ENCODE data around the gene CTNNA3.

Gene CTNNA3

DNA sequence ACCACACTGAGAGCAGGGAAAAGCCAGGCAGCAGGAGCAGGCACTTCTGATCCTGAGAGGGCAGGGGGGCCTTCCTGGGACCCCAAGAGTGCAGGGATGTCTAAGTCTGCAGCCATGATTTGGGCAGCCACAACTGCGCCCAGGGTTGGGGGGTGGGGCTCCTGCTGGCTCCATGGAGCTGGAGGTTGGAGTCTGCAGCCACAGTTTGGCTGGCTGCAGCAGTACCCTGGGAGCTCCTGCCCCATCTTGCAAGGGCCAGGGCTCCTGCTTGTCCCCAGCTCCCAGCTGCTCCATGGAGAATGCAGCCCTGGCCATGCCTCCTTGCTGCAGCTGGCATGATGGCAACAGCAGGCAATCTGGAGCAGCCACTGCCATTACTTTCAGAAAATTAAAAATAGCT is 1449.8 kb downstream of the CTNNA3 start:
- no peak for DNase-seq

DNA sequence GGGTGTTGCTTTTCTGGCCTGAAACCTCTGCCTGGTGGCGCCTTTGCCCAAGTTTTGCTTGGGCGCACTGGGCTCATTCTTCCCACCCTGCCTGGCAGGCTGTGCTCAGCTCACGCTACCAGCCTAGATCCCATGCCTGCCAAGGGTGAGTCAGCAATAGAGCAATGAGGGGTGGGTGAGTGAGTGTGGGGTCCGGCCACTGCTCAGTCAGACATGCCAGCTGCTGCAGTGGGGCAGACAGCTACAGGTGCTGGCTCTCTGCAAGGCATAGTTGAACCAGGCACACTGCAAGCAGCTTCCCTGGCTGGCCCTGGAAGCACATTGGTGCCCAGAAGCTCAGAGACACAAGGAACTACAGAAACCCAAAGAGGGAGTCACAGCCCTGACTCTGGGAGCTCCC is 1451.0 kb downstream of the CTNNA3 start:
- no peak for DNase-seq

DNA sequence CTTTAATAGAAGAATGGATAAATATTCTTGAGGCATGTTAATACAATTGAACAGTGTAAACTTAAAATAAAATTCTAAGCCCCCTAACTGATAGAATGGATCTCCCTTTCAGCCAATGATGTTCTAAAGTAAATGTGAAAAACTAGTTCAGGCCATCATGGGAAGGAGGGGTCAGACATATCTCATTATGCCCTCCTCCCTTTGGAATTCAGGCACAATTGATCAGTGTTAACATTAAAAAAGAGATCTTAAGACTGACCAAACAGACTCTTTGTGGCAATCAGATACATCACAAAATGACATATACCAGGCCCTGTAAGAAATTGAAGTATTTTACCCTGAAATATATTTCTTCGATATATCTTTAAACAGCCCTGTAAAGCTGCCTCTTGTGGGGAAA is 1453.1 kb downstream of the CTNNA3 start:
- no peak for DNase-seq

DNA sequence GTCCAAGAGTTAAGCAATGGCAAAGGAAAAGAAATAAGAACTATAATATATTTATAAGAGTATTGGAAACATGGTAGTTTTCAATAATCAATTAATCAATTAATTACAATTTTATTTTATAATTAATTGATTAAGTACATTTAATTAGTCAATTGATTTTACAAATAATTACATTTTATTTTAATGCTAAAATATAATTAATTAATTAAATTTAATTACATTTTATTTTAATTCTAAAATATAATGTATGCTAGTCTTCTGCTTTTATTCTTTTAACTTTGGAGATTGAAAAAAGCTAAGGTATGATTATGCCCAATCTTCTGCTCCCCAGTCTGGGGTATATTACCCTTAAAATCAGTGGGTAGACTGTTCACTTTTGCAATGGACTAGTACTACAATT is 1456.9 kb downstream of the CTNNA3 start:
- DNase-seq: no peak

DNA sequence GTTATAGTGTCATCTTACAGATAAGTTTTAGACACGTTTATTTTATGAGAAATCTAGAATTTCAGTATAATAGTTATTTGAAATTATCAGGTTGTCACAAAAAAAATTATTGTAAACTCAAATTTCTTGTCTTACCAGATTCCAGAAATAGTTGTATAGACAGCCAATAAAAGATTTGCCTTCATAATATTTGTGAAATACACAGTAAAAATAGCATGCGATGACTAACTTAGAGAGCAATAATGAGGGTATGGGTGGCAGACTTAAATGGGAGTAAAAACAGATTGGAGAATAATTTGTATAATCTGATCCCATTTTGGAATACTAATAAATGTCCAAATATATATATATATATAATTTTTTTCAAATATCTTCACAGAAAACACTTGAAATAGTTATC is 1457.7 kb downstream of the CTNNA3 start:
- no peak for DNase-seq

DNA sequence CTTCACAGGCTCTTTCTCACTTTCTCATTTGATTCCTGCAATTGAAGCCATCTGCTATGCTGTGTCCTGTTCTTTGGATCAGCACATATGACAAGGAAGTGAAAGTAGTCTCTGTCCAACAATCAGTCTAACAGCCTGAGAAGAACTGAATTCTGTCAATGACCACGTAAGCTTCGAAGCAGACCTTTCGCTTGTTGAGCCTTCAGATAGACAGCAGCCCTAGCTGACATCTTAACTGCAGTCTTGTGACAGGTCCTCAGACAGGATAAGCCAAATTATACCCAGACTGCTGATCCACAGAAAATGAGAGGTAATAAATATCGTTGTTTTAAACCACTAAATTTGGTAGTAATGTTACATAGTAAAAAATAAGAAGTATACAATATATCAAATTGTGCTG is 1461.1 kb downstream of the CTNNA3 start:
- no peak for DNase-seq

DNA sequence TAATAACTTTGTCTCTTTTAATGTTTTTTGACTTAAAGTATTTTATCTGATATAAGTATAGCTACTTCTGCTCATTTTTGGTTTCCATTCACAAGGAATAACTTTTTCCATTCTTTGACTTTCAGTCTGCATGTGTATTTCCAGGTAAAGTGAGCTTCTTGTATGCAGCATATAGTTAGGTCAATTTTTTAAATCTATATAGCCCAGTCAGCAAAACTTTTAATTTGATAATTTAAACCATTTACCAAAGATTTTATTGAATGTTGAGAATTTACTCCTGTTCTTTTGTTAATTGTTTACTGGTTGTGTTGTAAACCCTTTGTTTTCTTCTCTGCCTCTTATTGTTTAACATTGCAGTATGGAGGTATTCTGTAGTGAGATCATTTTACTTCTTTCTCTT is 1467.1 kb downstream of the CTNNA3 start:
- no peak for DNase-seq

DNA sequence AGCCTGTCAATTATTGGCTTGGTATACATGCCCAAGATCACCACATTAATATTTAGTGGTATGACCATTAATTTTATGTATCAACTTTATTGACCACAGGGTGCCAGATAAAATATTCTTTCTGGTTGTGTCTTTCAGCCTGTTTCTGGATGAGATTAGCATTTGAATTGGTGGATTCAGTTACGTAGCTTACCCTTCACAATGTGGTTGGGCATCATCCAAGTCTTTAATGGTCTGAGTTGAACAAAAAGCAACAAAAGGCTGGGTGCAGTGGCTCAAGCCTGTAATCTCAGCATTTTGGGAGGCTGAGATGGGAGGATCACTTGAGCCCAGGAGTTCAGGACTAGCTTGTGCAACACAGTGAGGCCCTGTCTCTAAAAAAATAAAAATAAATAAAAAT is 1472.3 kb downstream of the CTNNA3 start:
- DNase-seq: no peak

DNA sequence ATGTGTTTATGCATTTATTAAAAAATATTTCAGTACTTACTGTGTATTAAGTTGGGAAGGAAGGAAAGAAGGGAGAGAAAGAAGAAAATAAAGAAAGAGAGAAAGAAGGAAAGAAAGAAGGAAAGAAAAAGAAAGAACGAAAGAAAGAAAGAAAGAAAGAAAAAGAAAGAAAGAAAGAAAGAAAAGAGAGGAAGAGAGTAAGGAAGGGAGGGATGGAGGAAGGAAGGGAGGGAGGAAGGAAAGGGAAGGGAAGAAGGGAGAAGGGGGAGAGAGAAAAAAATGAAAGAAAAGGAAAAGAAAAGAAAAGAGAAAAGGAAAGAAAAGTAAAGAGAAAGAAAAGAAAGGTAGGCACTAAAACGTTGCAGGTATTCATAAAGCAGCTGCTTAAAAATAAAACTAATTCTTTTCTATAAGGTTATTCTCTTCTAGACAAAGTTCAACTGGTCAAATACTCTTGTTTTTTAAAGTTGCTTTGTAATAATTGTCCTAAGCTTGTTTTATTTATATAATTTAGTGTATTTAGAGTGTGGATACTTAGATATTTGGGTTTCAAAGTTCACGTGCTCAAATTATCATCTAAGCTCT is 1473.4 kb downstream of the CTNNA3 start:
- no peak for DNase-seq

DNA sequence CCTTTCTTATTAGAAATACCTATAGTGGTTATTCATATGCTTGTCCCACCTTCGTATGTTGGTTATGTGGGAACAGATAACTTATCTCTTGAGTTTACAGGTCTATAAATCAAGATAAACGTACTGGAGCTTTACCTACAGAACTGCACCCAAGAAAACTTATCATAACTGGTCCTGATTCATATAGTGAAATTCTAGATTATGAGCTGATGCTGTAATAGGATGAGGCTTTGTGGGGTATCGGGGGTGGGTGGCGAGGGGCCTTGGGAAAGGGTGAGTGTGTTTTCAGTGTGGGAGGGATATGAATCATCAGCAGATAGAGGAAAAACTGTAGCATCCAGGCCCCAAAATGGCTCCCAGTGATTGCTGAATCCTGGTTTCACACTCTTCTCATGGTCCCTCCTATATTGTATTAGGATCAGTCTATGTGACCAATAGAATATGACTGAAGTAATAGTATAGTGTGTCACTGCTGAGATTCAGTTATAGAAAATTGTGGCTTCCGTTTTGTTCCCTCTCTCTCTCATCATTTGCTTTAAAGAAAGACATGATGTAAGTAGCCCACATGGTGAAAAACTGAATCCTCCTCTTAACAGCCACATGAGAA is 1476.9 kb downstream of the CTNNA3 start:
- DNase-seq: no peak

DNA sequence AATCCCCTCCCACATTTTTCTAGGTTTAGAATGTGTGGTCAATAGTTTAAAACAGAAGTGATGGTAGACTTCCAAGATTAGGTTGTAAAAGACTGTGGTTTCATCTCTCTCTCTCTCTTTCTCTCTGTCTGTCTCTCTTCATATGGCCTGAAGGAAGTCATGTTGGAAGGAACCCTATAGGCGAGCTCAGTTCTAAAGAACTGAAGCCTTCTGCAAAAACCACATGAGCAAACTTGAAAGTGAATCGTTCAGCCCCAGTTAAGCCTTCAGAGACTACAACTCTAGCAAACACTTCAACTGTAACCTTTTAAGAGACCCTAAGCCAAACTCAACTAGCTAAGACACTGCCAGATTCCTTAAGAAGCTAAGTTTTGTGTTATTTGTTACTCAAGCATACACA is 1477.7 kb downstream of the CTNNA3 start:
- no peak for DNase-seq

DNA sequence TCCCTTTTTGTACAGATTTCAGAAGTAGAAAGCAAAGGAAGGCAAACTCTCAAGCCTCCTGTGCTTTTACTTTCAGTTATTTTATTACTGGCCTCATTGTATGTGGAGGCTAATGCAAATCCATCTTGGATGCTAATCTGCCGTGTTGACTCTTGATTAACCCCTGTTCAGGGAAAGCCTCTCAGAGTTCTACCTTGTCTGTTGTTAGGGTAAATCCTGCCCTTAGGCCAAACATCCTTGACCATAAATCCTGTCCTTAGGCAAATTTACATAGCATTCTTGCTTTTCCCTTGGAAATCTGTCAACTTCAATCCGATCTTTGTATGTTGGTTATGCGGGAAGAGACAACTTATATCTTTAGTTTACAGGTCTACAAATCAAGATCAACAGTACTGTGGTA is 1480.1 kb downstream of the CTNNA3 start:
- no peak for DNase-seq

DNA sequence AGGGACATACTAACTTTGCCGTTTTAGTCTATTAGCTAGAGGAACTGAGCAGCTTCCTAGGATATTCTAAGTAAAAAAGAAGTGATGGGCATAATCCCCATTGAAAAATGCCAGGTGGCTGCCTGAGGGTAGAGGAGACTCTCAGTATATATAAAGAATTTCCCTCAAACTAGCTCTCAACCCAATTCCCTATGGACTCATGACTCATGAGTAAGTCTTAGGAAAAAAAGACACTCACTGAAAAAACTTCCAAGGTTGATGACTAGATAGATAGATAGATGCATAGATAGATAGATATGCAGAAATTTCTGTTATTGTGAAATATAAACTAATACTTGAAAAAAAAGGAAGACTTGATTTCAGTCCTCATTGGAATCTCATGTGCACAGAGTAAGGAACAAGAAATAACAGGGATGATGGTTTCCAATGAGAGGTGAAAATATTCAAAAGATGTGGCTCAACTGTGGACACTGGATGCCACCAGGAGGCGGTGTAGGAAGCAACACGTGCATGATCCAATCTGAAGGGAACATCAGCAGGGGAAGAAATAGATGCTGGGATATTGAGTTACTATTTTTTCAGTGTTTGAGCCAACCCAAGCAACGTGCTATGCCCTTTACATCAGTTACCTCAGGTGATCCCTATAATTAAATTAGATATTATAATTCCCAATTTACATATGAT is 1481.1 kb downstream of the CTNNA3 start:
- no peak for DNase-seq

DNA sequence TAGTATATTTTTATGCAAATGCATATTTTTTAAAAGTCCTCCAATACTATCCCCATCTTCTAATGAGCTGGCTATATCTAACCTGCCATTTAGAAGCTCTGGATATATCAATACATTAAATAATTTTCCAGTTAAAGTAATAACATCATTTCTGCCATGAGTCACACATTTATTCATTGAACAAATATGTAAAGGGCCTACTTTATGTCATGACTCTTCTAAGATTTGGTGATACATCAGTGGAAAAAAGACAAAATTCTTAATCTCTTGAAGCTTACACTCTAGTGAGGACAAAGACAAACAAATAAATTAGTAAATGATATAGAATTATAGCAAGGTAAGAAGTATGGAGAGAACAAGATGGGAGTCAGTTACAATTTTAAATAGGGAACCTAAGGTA is 1487.0 kb downstream of the CTNNA3 start:
- no peak for DNase-seq

DNA sequence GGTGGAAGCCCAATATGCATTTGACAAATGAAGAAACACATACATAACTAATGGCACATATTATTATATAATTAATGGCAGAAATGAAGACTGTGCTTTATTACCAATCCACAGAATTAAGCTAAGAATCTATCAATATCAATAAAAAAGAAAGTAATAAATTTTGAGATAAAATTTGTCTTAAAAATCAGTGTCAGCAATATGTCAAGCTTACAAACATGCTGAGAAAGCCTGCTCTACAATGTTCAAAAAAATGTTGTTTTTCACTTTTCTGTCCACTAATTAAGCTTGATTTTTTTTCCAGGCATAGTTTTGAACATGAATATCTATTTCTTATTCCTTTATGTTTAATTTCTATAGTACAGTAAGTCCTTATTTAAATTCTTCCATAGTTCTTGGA is 1491.2 kb downstream of the CTNNA3 start:
- DNase-seq: no peak

DNA sequence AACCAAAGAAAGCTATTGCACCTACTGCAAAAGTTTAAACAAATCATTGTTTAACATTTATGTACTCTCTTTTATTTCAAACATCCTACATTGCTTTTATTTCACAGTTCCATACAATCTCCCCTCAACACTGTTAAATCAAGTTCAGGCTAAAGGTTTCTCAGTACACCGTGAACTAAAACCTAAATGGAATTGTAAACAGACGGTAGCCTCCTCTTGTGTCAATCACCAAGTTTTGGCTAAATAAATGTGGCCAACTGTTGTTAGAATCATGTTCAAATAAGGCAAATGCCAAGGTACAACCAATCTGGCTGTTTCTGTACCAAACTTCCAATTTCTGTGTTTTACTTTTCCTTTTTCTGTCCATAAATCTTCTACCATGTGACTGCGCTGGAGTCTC is 1493.9 kb downstream of the CTNNA3 start:
- no peak for DNase-seq

DNA sequence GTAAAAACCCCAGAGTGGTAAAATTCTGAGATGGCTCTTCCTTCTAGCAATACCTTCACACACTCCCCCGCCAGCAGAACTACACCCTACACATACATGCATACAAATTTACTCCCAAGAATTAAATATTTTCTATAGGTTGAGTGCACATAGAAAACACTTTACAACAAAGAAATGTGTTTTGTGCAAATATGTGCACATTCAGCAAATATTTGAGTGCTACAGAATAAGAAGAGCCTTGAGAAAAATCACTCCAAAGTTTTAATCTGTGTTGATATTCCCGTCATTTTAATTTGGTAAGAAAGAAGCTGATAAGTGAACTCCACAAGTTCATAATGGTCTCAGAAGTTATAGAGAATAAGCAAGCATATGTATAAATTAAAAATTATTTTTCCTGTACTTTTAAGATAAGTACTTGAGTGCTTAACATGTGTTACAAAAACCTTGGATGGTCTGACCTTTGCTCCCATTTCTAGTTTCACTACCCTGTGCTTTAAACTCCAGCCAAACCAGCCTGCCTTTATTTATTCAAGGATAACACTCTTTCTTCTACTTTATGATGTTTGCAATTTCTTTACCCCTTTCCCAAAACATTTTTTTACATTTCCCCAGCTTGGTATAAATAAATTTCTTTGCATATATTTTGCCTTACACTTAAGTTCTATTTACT is 1503.7 kb downstream of the CTNNA3 start:
- no peak for DNase-seq

DNA sequence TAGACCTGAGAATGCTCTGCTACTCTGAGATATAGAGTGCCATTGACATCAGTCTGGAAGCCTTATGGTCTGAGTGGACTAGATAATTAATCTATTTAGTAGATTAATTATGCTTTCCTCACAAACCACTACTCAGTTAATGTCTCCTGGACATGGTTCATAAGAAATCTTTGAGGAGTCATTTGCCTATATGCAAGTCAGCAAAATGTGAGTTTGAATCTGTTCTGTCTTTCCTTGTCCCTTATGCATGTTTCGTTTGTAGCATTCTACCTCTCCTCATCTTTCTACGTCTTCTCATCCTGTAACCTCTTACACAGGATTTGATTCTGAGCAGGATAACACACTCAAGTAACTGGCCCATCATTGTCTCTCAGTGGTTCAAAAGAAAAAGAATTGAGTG is 1505.6 kb downstream of the CTNNA3 start:
- DNase-seq: no peak

DNA sequence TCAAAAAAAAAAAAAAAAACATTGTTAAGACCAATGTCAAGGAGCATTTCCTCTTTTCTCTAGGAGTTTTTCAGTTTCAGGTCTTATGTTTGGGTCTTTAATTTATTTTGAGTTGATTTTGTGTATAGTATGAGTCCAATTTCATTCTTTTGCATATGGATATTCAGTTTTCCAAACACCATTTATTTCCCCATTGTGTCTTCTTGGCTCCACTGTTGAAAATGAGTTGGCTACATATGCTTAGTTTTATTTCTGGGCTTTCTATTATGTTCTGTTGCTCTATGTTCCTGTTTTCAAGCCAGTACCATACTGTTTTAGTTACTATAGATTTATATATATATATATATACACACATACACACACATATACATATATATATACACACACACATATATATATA is 1506.7 kb downstream of the CTNNA3 start:
- no peak for DNase-seq

DNA sequence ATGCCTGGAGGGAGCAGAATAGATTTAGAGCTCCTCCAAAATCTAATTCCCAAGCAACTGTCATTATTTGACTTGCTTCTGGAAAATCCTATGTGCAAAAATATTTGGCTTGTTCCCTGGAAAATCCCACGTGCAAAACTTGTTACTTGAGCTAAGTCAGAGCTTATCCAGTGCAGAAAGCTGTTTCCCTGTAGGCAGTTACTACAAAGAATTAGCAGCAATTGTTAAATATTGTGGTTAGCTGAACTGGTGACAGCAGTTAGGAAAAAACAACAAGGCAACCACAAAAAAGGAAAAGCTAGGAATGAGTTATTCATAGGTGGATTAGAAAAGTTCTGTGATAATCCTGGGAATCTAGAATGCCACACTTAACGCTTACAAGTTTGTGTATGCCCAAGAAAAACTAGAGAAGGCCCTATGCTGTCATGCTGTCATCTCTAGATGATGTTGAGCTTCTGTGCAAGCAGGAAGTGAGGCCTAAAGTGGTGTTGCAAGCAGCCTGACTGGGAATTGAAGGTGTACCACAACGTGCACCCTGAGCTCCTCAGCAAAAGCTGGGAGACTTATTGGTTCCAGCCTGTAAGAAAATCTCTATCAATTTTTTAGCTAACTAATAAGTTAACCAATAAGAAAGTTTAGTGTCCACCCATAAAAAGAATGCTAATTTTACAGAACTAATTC is 1508.8 kb downstream of the CTNNA3 start:
- DNase-seq: peak; percentile 1

DNA sequence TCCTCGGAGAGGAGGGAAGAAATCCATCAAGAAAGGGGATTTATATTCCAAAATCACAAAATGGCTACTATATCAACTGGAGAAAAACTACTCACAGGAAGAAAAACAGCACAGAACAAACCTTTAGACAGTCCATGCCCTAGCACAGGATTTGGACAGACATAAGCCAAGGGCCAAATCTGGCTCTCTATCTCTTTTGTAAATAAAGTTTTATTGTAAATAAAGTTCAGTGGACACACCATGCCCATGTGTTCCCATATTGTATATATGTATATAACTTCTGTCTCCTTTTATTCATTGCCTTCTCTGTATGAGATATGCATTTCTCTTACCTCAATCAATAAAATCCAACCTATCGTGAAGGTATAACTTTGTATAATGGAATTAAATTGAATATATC is 1513.0 kb downstream of the CTNNA3 start:
- no peak for DNase-seq

DNA sequence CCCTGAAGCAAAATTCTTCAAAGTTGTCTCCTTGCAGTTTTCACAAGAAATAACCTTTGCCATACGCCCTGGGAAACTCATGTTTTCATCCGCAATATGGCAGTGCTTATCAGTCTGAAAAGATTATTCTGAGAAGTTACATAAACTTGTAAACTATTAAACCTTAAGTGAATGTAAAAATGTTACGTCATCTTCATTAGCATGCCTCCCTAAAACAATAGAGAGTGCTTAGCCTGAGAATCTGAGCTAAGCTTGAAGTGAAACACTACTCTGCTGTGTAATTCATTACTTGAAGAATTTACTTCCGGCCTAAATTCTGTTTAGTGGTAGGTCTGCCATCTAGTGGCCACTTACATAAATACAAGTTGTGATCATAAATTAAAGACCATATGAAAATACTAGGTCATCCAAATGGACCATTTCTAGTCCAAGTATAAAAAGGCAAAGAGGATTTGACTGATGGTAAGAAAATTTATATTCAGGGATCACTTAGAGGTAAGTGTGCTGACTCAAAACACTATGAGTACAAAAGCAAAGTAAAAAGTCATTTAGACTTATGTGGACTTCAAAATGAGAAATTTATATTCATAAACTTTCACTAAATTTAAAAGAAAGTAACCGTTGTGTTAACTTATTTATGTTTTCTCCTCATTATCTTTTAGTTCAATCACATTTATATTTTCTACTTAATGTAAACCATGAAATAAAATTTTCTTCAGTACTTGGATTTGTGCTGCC is 1515.2 kb downstream of the CTNNA3 start:
- DNase-seq: no peak

DNA sequence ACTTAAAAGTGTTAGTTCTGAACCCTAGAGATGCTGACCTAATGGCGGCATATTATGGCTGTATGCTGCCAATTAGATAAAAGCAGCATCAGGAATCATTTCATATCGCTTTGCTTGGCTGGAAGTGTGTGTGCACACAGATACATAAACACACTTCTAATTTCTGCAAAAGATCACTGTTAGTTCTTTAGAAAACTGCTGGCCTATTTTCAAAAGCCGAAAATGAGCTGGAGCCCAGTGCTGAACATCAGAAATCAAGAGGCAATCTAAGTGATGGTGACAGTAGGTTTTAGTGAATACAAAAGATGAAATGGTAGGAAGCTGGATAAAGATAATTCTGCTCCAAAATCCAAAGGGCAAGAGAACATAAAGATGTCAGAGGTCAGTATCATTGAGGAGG is 1516.0 kb downstream of the CTNNA3 start:
- DNase-seq: no peak
